ENCODE measurements around the gene EML4.

DNA sequence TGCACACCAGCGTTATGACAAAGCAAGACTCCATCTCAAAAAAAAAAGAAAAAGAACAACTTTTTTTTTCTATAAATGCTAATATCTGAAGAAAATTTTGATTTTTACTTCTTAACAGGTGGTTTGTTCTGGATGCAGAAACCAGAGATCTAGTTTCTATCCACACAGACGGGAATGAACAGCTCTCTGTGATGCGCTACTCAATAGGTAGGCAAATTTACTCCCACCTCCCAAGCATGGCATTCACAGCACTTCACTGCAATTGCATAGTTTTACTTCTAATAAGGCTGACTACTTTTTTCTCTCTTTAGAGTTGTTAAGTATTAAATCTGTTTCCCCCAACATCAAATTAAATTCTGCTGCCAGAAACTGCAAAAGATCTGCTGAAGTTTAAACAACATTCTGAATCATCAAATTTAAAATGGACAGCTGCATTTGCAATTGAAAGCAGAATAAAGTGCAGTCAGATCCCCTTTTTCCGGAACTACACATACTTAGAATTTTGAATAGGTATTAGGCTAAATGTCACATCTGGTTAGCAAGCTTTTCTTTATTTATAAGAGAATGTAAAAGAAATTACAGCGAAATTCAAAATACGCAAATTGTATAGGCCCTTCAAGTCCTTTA, 146.8 kb downstream of the EML4 start:
- no peak for TF ChIP-seq POLR2AphosphoS5 (IDR thresholded peaks at IDR 0.05)
- TF ChIP-seq, protein P1, sequence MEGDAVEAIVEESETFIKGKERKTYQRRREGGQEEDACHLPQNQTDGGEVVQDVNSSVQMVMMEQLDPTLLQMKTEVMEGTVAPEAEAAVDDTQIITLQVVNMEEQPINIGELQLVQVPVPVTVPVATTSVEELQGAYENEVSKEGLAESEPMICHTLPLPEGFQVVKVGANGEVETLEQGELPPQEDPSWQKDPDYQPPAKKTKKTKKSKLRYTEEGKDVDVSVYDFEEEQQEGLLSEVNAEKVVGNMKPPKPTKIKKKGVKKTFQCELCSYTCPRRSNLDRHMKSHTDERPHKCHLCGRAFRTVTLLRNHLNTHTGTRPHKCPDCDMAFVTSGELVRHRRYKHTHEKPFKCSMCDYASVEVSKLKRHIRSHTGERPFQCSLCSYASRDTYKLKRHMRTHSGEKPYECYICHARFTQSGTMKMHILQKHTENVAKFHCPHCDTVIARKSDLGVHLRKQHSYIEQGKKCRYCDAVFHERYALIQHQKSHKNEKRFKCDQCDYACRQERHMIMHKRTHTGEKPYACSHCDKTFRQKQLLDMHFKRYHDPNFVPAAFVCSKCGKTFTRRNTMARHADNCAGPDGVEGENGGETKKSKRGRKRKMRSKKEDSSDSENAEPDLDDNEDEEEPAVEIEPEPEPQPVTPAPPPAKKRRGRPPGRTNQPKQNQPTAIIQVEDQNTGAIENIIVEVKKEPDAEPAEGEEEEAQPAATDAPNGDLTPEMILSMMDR (IDR thresholded peaks at IDR 0.05), result no peak
